PC-3 (cell line): Measurements from ENCODE around the gene DCTN5.

Experiments used
- CTCF ChIP-seq: fragments of 300-600 bp; sonication (generic); conservative IDR thresholded peaks from 2 replicates; pipeline ENCODE4 v1.5.1; 2017; ENCODE audit warnings: antibody characterized with exemption, low read depth, mild to moderate bottlenecking, low read length
- EZH2 ChIP-seq: fragments of 300-600 bp; sonication (generic); IDR thresholded peaks from one replicate; pipeline ENCODE4 v1.6.1; 2017; ENCODE audit warnings: antibody characterized with exemption, mild to moderate bottlenecking, low read length; ENCODE audit not compliant: unreplicated experiment
- EZH2phosphoT487 ChIP-seq: fragments of 300-600 bp; sonication (generic); IDR thresholded peaks from 2 replicates; pipeline ENCODE4 v1.6.1; 2018; ENCODE audit warnings: mild to moderate bottlenecking, antibody characterized with exemption, low read length, borderline replicate concordance

GRCh38 chr16:23710504-23710903 is 69.2 kb downstream of the DCTN5 start:
- TF ChIP-seq EZH2 (no peak), CTCF (no peak), EZH2phosphoT487 (no peak)
